Sigmoid colon (tissue), 4 donors: ENCODE results near the gene SLFN12.

ENCODE experiments used
- CTCF ChIP-seq, 4 experiments: fragments of 450-650 bp in 3 of 4; fragments of 200-600 bp in 1 of 4; IDR thresholded peaks; one replicate each; pipeline ENCODE4 v1.5.1; 2016 to 2019; ENCODE audit warnings: antibody characterized with exemption in 4 of 4, mild to moderate bottlenecking in 3 of 4, moderate library complexity in 2 of 4
- EP300 ChIP-seq, 4 donors: sonication (generic); formaldehyde crosslinking; IDR thresholded peaks; one replicate each; pipeline ENCODE4 v1.6.1; 2017; ENCODE audit warnings: antibody characterized with exemption in 4 of 4
- POLR2A ChIP-seq, 2 donors: fragments of 450-650 bp; IDR thresholded peaks; one replicate each; pipeline ENCODE4 v1.6.1; 2016; ENCODE audit warnings: antibody characterized with exemption in 2 of 2, mild to moderate bottlenecking in 2 of 2, moderate library complexity in 2 of 2
- POLR2AphosphoS5 ChIP-seq, 4 donors: sonication (generic); formaldehyde crosslinking; IDR thresholded peaks; one replicate each; pipeline ENCODE4 v1.6.1; 2017; ENCODE audit warnings: antibody characterized with exemption in 4 of 4

- TF ChIP-seq CTCF (IDR thresholded peaks at IDR 0.05) (no peak), EP300 (IDR thresholded peaks at IDR 0.05) (no peak), POLR2A (IDR thresholded peaks at IDR 0.05) (no peak), POLR2AphosphoS5 (IDR thresholded peaks at IDR 0.05) (no peak)
Measured at GRCh38 chr17:35414247-35414646, 18.1 kb downstream of the SLFN12 start.
